Dendritic cell treated with granulocyte-macrophage colony-stimulating factor and Interleukin-4, amounts not matched to agents 40 ng/mL and 50 ng/mL, for 4 days (primary cell): ENCODE measurements around the gene TPO.

Experiments used
- H3K27ac Mint-ChIP-seq: one replicate; pipeline ENCODE4 v1.8.0; 2022; ENCODE audit warnings: mild to moderate bottlenecking, mixed read lengths
- H3K27me3 Mint-ChIP-seq: one replicate; pipeline ENCODE4 v1.8.0; 2022; ENCODE audit warnings: mild to moderate bottlenecking, mixed read lengths
- H3K36me3 Mint-ChIP-seq: one replicate; pipeline ENCODE4 v1.8.0; 2022; ENCODE audit warnings: low read depth, mixed read lengths
- H3K4me1 Mint-ChIP-seq: one replicate; pipeline ENCODE4 v1.8.0; 2022; ENCODE audit warnings: low read depth, mixed read lengths
- H3K4me3 Mint-ChIP-seq: one replicate; pipeline ENCODE4 v1.8.0; 2022; ENCODE audit warnings: mild to moderate bottlenecking, moderate library complexity, mixed read lengths
- H3K9me3 Mint-ChIP-seq: one replicate; pipeline ENCODE4 v1.8.0; 2022; ENCODE audit warnings: mixed read lengths
- intact Hi-C: fragments of 100-400 bp; cut with micrococcal nuclease; formaldehyde crosslinking; loops from one replicate; pipeline ENCODE4 v1.15.0; 2022

TPO gene

GRCh38 chr2:1418566-1418965 lies 5.3 kb downstream of the TPO start:
- no peaks in the 10 kb centered on the region for H3K9me3 Mint-ChIP-seq

GRCh38 chr2:1420746-1421480 lies 7.7 kb downstream of the TPO start:
- H3K27ac Mint-ChIP-seq = no peak overlapping the region
- no peaks in the 10 kb centered on the region for H3K36me3 Mint-ChIP-seq
- H3K27me3 Mint-ChIP-seq = no peaks in the 10 kb centered on the region
- intact Hi-C loops = no loop called here
- H3K4me3 Mint-ChIP-seq = no peak overlapping the region
- H3K4me1 Mint-ChIP-seq = no peaks in the 10 kb centered on the region
- H3K9me3 Mint-ChIP-seq = no peaks in the 10 kb centered on the region

More at GRCh38 chr2:1418566-1418965, 5.3 kb downstream of the TPO start:
- no peaks in the 10 kb centered on the region for H3K27me3 Mint-ChIP-seq
- H3K4me3 Mint-ChIP-seq = no peak overlapping the region
- intact Hi-C loops = no loop called here
- H3K27ac Mint-ChIP-seq = no peak overlapping the region
- no peaks in the 10 kb centered on the region for H3K4me1 Mint-ChIP-seq
- H3K36me3 Mint-ChIP-seq = no peaks in the 10 kb centered on the region

GRCh38 chr2:1421731-1422130 lies 8.5 kb downstream of the TPO start:
- Mint-ChIP-seq H3K27ac (no peak overlapping the region), H3K36me3 (no peaks in the 10 kb centered on the region), H3K4me3 (no peak overlapping the region), H3K27me3 (no peaks in the 10 kb centered on the region), H3K4me1 (no peaks in the 10 kb centered on the region), H3K9me3 (no peaks in the 10 kb centered on the region)
- intact Hi-C loops = no loop called here

- no peaks in the 10 kb centered on the region for H3K36me3 Mint-ChIP-seq
- no peaks in the 10 kb centered on the region for H3K9me3 Mint-ChIP-seq
Measured at GRCh38 chr2:1422131-1422530, 8.9 kb downstream of the TPO start.

GRCh38 chr2:1422716-1423285 lies 9.5 kb downstream of the TPO start:
- no peaks in the 10 kb centered on the region for H3K27me3 Mint-ChIP-seq
- H3K4me1 Mint-ChIP-seq = no peaks in the 10 kb centered on the region
- no peak overlapping the region for H3K4me3 Mint-ChIP-seq
- no peak overlapping the region for H3K27ac Mint-ChIP-seq
- intact Hi-C loops = no loop called here
- no peaks in the 10 kb centered on the region for H3K9me3 Mint-ChIP-seq
- H3K36me3 Mint-ChIP-seq = no peaks in the 10 kb centered on the region

More at GRCh38 chr2:1422131-1422530, 8.9 kb downstream of the TPO start:
- H3K4me1 Mint-ChIP-seq = no peaks in the 10 kb centered on the region
- no peaks in the 10 kb centered on the region for H3K27me3 Mint-ChIP-seq
- no peak overlapping the region for H3K4me3 Mint-ChIP-seq
- intact Hi-C loops = no loop called here
- H3K27ac Mint-ChIP-seq = no peak overlapping the region

- no peak overlapping the region for H3K27ac Mint-ChIP-seq
- H3K4me1 Mint-ChIP-seq = no peaks in the 10 kb centered on the region
- intact Hi-C loops = no loop called here
- H3K4me3 Mint-ChIP-seq = no peak overlapping the region
- H3K27me3 Mint-ChIP-seq = no peaks in the 10 kb centered on the region
- H3K36me3 Mint-ChIP-seq = no peaks in the 10 kb centered on the region
- H3K9me3 Mint-ChIP-seq = peaks cover 11% of the 10 kb centered on the region
Measured at GRCh38 chr2:1427086-1427485, 13.8 kb downstream of the TPO start.

GRCh38 chr2:1429895-1430294 lies 16.6 kb downstream of the TPO start:
- H3K27ac Mint-ChIP-seq = no peak overlapping the region
- H3K27me3 Mint-ChIP-seq = no peaks in the 10 kb centered on the region
- H3K9me3 Mint-ChIP-seq = peaks cover 11% of the 10 kb centered on the region
- H3K4me1 Mint-ChIP-seq = no peaks in the 10 kb centered on the region
- no peaks in the 10 kb centered on the region for H3K36me3 Mint-ChIP-seq
- no peak overlapping the region for H3K4me3 Mint-ChIP-seq
- intact Hi-C loops = no loop called here

GRCh38 chr2:1430491-1430890 lies 17.2 kb downstream of the TPO start:
- Mint-ChIP-seq H3K4me1 (no peaks in the 10 kb centered on the region), H3K4me3 (no peak overlapping the region), H3K9me3 (peaks cover 11% of the 10 kb centered on the region), H3K27ac (no peak overlapping the region), H3K27me3 (no peaks in the 10 kb centered on the region), H3K36me3 (no peaks in the 10 kb centered on the region)
- intact Hi-C loops = no loop called here

GRCh38 chr2:1431886-1432400 lies 18.7 kb downstream of the TPO start:
- no peak overlapping the region for H3K4me3 Mint-ChIP-seq
- peaks cover 11% of the 10 kb centered on the region for H3K9me3 Mint-ChIP-seq
- no peak overlapping the region for H3K27ac Mint-ChIP-seq
- H3K36me3 Mint-ChIP-seq = no peaks in the 10 kb centered on the region
- H3K27me3 Mint-ChIP-seq = no peaks in the 10 kb centered on the region
- intact Hi-C loops = no loop called here
- no peaks in the 10 kb centered on the region for H3K4me1 Mint-ChIP-seq

GRCh38 chr2:1432726-1433125 lies 19.5 kb downstream of the TPO start:
- Mint-ChIP-seq H3K4me1 (no peaks in the 10 kb centered on the region), H3K4me3 (no peak overlapping the region), H3K27ac (no peak overlapping the region)

GRCh38 chr2:1436369-1436768 lies 23.1 kb downstream of the TPO start:
- intact Hi-C loops = no loop called here
- H3K36me3 Mint-ChIP-seq = no peaks in the 10 kb centered on the region
- no peak overlapping the region for H3K27ac Mint-ChIP-seq
- H3K4me3 Mint-ChIP-seq = no peak overlapping the region
- H3K9me3 Mint-ChIP-seq = peaks cover 7% of the 10 kb centered on the region
- no peaks in the 10 kb centered on the region for H3K4me1 Mint-ChIP-seq
- H3K27me3 Mint-ChIP-seq = no peaks in the 10 kb centered on the region

More at GRCh38 chr2:1432726-1433125, 19.5 kb downstream of the TPO start:
- no peaks in the 10 kb centered on the region for H3K27me3 Mint-ChIP-seq
- no peaks in the 10 kb centered on the region for H3K36me3 Mint-ChIP-seq
- intact Hi-C loops = no loop called here
- H3K9me3 Mint-ChIP-seq = peaks cover 11% of the 10 kb centered on the region

- no peak overlapping the region for H3K27ac Mint-ChIP-seq
- H3K9me3 Mint-ChIP-seq = peaks cover 7% of the 10 kb centered on the region
- no peaks in the 10 kb centered on the region for H3K36me3 Mint-ChIP-seq
- intact Hi-C loops = no loop called here
- H3K27me3 Mint-ChIP-seq = no peaks in the 10 kb centered on the region
- H3K4me3 Mint-ChIP-seq = no peak overlapping the region
- no peaks in the 10 kb centered on the region for H3K4me1 Mint-ChIP-seq
Measured at GRCh38 chr2:1437101-1437500, 23.8 kb downstream of the TPO start.

GRCh38 chr2:1437537-1437936 lies 24.3 kb downstream of the TPO start:
- Mint-ChIP-seq H3K27ac (no peak overlapping the region), H3K4me3 (no peak overlapping the region), H3K36me3 (no peaks in the 10 kb centered on the region), H3K9me3 (peaks cover 7% of the 10 kb centered on the region), H3K4me1 (no peaks in the 10 kb centered on the region), H3K27me3 (no peaks in the 10 kb centered on the region)
- intact Hi-C loops = no loop called here

- intact Hi-C loops = no loop called here
Measured at GRCh38 chr2:1438972-1439371, 25.7 kb downstream of the TPO start.

More at GRCh38 chr2:1438972-1439371, 25.7 kb downstream of the TPO start:
- no peaks in the 10 kb centered on the region for H3K36me3 Mint-ChIP-seq
- no peaks in the 10 kb centered on the region for H3K4me1 Mint-ChIP-seq
- no peak overlapping the region for H3K4me3 Mint-ChIP-seq
- peaks cover 1% of the 10 kb centered on the region for H3K27me3 Mint-ChIP-seq
- H3K27ac Mint-ChIP-seq = no peak overlapping the region
- peaks cover 7% of the 10 kb centered on the region for H3K9me3 Mint-ChIP-seq
